ENCODE results near the gene SKAP2. TPM values are rescaled to one million over a fixed set of nuclear protein-coding genes. Genes with fewer than 3 reads are reported as not detected.

SKAP2 gene
- total RNA-seq, 1 experiment from 2014 or later, result 3.2 TPM

- no peak overlapping the region for H2BK15ac ChIP-seq (ENCODE audit: low read depth, low read length)
- no peaks in the 10 kb centered on the region for H3K27me3 ChIP-seq (ENCODE audit: insufficient read depth, low read length)
- H4K20me1 ChIP-seq (ENCODE audit: control insufficient read depth, insufficient read depth, insufficient read length), result no peaks in the 10 kb centered on the region
- no peaks in the 10 kb centered on the region for H3K9me3 Mint-ChIP-seq
- H2BK5ac ChIP-seq (ENCODE audit: insufficient read length, low read length), result no peak overlapping the region
- H3K9ac ChIP-seq (ENCODE audit: extremely low read depth, insufficient read length, low read length), result no peak overlapping the region
- no peak overlapping the region for H4K8ac ChIP-seq (replicated peaks; ENCODE audit: insufficient read length, low read depth, low read length)
- H3K4me2 ChIP-seq (ENCODE audit: insufficient read depth, insufficient read length, low read length), result no peak overlapping the region
- WGBS (ENCODE audit: extremely low coverage, insufficient read length, low lambda C conversion rate), result no CpG with 5 or more reads among the region's 14 CpGs
- H3K79me2 ChIP-seq (ENCODE audit: insufficient read depth, low read length), result no peaks in the 10 kb centered on the region
- no peaks in the 10 kb centered on the region for H3K23me2 ChIP-seq (ENCODE audit: insufficient read length, low read depth, low read length, poor library complexity, severe bottlenecking)
- peaks cover 0 to 4% of the 10 kb centered on the region in 2 experiments; a peak in 1 of 4 replicates for H3K4me1 Mint-ChIP-seq
- no peak overlapping the region for H4K5ac ChIP-seq (ENCODE audit: insufficient read length, low read depth, low read length)
- H2BK120ac ChIP-seq (ENCODE audit: low read depth, low read length, poor library complexity, severe bottlenecking), result no peak overlapping the region
- no peak overlapping the region for H3K56ac ChIP-seq (ENCODE audit: insufficient read length, low read depth, low read length)
- no peaks in the 10 kb centered on the region for H3K9me3 ChIP-seq (ENCODE audit: control insufficient read depth, low read depth, low read length)
- no peak overlapping the region for H3K4me3 Mint-ChIP-seq
- no peak overlapping the region for H2BK12ac ChIP-seq (ENCODE audit: insufficient read length, low read depth, low read length)
- H2AK5ac ChIP-seq (ENCODE audit: insufficient read length, low read length), result no peak overlapping the region
- H3K18ac ChIP-seq (ENCODE audit: insufficient read length, low read depth, low read length), result no peak overlapping the region
- no peaks in the 10 kb centered on the region for H3K79me1 ChIP-seq (ENCODE audit: insufficient read depth, low read depth, low read length, poor library complexity, severe bottlenecking)
- no peak overlapping the region for H3K14ac ChIP-seq (ENCODE audit: insufficient read depth, low read length)
- H3T11ph ChIP-seq (ENCODE audit: low read length), result no peak overlapping the region
- no peak for TF ChIP-seq CTCF (conservative IDR thresholded peaks at IDR 0.05)
- no peaks in the 10 kb centered on the region for H3K4me1 ChIP-seq (ENCODE audit: insufficient read depth, low read length)
- H3K23ac ChIP-seq (ENCODE audit: insufficient read length, low read depth, low read length), result no peak overlapping the region
- H3K27ac ChIP-seq (ENCODE audit: insufficient read length, low read depth, low read length), result no peak overlapping the region
- no peaks in the 10 kb centered on the region for H3K36me3 Mint-ChIP-seq (ENCODE audit: insufficient read depth in 1 of 3, low read depth in 3 of 3)
- no peak overlapping the region for H4K91ac ChIP-seq (ENCODE audit: insufficient read length, low read depth, low read length)
- no peak overlapping the region for H3K4ac ChIP-seq (ENCODE audit: low read depth, low read length)
- H3K27me3 Mint-ChIP-seq (ENCODE audit: low read depth), result no peaks in the 10 kb centered on the region
- no peak overlapping the region for H2AFZ ChIP-seq (ENCODE audit: low read length)
- no peak overlapping the region for H2BK20ac ChIP-seq (ENCODE audit: low read depth, low read length, poor library complexity, severe bottlenecking)
- DNase-seq, result no peak
- H3K27ac Mint-ChIP-seq, result no peak overlapping the region
These were observed 233.3 kb downstream of the SKAP2 start for GRCh38 chr7:26630941-26631580.

All from H9 (cell line).